Choroid plexus epithelial cell (primary cell): Measurements from ENCODE around the gene CKAP5.

ENCODE experiments used
- DNase-seq: peaks from one replicate; pipeline ENCODE4 v3.0.0-alpha.2; 2010; ENCODE audit warnings: low read depth
- H3K4me3 ChIP-seq: 2 replicates; pipeline ENCODE4 v1.5.1; 2011; ENCODE audit warnings: low read depth, mild to moderate bottlenecking, control low read depth, low read length, moderate library complexity
- CTCF ChIP-seq: conservative IDR thresholded peaks from 2 replicates; pipeline ENCODE4 v1.5.1; 2011; ENCODE audit warnings: low read depth, mild to moderate bottlenecking, control low read depth, inconsistent platforms, low read length, moderate library complexity

Gene CKAP5

DNA sequence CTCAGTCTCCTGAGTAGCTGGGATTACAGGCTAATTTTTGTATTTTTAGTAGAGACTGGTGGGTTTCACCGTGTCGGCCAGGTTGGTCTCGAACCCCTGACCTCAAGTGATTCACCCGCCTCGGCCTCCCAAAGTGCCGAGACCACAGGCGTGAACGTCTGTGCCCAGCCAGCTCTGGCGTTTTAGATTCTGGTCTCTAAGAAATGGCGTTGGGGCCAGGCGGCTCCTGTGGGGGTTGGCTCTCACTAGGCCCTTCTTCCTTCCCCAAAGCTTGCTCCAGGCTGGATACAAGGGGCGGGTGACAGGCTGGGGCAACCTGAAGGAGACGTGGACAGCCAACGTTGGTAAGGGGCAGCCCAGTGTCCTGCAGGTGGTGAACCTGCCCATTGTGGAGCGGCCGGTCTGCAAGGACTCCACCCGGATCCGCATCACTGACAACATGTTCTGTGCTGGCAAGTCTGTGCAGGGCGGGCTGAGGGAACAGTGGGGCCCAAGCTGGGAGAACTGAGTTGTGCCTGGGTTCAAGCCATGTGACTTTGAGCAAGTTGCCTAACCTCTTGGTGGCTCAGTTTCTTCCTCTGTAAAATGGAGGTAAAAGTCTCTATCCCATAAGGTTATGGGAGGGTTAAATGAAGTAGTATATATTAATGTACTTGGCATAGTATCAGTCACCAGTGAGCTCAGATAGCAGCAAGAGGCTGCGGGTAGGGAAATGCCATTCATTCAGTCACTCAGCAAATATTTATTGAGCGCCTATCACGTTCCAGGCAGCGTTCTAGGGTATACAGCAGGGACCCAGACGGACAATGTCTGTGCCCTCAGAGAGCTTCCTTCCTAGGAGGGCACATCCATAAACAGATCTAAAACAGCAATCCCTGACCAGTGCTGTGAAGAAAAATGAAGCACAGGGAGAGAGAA is 116.7 kb downstream of the CKAP5 start:
- H3K4me3 ChIP-seq, result no peak overlapping the region
- no peak for TF ChIP-seq CTCF
- DNase-seq, result peak; percentile 33

DNA sequence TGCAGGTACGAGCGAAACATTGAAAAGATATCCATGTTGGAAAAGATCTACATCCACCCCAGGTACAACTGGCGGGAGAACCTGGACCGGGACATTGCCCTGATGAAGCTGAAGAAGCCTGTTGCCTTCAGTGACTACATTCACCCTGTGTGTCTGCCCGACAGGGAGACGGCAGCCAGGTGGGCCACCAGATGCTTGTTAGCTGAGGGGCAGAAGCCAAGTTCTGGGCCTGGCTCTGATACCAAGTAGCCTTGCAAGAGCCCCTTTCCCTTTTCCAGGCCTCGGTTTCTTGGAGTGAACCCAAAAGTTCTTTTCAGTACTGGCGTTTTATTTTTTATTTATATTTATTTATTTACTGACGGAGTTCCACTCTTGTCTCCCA is 117.4 kb downstream of the CKAP5 start:
- H3K4me3 ChIP-seq, result no peak overlapping the region
- no peak for DNase-seq
- TF ChIP-seq CTCF, result no peak

DNA sequence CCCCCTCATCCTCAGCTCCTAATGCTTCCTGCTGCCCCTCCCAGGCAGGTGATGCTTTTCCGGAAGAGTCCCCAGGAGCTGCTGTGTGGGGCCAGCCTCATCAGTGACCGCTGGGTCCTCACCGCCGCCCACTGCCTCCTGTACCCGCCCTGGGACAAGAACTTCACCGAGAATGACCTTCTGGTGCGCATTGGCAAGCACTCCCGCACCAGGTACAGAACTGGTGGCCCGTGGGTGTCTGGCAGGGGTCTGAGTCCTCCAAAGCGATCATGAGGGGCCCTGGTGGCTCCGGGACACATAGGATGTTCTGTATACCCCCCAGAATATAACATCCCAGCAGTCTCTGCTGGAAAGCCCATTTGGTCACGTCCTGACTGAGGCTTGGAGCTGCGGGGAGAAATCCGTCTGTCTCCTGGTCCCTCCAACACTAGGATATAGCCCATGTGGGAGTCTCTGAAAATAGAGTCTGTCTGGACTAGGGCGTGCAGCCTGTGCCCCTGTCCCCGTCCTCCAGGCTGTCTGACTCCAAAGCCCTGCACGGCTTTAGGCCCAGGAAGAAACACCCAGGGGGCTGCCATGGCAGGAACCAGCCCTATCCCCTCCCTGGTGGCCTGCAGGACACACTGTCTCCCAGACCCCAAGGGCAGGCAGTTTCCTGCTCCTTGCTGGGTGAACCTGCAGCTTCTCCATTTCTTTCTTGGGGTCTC is 118.0 kb downstream of the CKAP5 start:
- no peak for DNase-seq
- TF ChIP-seq CTCF, result no peak
- no peak overlapping the region for H3K4me3 ChIP-seq

GRCh38 chr11:46726206-46726862 is 119.7 kb downstream of the CKAP5 start:
- no peak for DNase-seq
- H3K4me3 ChIP-seq, result no peak overlapping the region
- TF ChIP-seq CTCF, result no peak

DNA sequence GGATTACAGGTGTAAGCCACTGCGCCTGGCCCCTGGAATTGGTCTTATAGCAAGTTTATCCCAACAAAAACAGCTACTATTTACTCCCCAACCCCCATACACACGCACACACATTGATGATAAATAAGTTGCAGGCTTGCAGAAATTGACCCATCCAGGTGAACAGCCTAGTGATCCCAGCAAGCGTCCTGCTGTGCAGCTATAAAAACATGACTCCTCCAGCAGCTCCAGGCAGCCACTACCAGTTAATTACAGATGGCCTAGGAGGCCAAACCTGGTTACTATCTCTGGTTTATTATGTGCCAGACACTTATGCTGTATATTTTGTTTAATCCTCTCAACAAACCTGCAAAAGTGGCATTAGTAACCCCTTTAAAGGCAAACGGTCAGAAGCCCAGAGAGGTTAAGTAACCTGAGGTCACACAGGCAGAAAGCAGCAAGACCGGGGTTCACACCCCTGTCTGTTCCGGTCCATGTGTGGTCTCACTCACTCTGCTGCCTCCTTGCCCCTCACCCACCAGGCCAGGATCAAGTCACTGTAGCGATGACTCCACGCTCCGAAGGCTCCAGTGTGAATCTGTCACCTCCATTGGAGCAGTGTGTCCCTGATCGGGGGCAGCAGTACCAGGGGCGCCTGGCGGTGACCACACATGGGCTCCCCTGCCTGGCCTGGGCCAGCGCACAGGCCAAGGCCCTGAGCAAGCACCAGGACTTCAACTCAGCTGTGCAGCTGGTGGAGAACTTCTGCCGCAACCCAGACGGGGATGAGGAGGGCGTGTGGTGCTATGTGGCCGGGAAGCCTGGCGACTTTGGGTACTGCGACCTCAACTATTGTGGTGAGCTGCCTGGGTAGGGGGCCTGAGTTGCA is 120.5 kb downstream of the CKAP5 start:
- TF ChIP-seq CTCF, result no peak
- no peak for DNase-seq
- H3K4me3 ChIP-seq, result no peak overlapping the region

DNA sequence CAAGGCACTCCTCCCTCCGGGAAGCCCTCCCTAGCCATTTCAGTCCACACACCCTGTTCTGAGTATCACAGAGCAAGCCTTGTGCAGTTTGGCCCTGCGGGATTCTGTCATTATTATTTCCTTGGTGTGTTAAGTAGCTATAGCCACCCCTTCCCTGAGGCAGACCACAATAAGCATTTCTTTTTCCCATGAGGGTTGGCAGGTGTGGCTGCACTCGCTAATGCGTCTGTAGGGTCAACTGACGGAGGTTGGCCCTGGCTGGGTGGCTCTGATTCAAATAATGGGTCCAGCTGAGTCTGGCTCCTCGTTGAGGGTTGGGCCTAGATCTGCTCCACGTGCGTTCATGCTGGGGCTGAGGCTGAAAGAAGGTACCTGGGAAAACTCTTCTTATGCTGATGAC is 122.0 kb downstream of the CKAP5 start:
- DNase-seq, result no peak
- H3K4me3 ChIP-seq, result no peak overlapping the region
- no peak for TF ChIP-seq CTCF
